Measurements from ENCODE around the gene GID8. TPM values are rescaled to one million over a fixed set of nuclear protein-coding genes. Genes with fewer than 3 reads are reported as not detected.

GID8 gene
- total RNA-seq, 1 donor from 2014 or later = 48.7 TPM

- Histone ChIP-seq H3K4me3 (peak overlapping the region; percentile 21), H3F3A (ENCODE audit: low read depth) (peaks cover 31% of the 10 kb centered on the region), H3K27me3 (no peaks in the 10 kb centered on the region), H3K79me2 (ENCODE audit: low read depth) (peaks cover 100% of the 10 kb centered on the region), H3K36me3 (no peaks in the 10 kb centered on the region), H3K4me1 (peaks cover 47% of the 10 kb centered on the region), H2AFZ (replicated peaks) (no peak overlapping the region), H3K9me3 (ENCODE audit: low read depth) (no peaks in the 10 kb centered on the region), H4K20me1 (ENCODE audit: low read depth) (peaks cover 100% of the 10 kb centered on the region), H3K9ac (no peak overlapping the region), H3K27ac (no peak overlapping the region), H3K4me2 (peak overlapping the region; percentile 71)
- TF ChIP-seq CTCF (IDR thresholded peaks at IDR 0.05) = no peak
- TF ChIP-seq EZH2phosphoT487 (IDR thresholded peaks at IDR 0.05) = no peak
- no peak for TF ChIP-seq EZH2 (IDR thresholded peaks at IDR 0.05)
- peaks cover 24% of the 10 kb centered on the region for H3K36me3 Mint-ChIP-seq
- peaks cover 2% of the 10 kb centered on the region for H3K27me3 Mint-ChIP-seq (ENCODE audit: insufficient read depth, low read depth)
- H3K4me3 Mint-ChIP-seq = no peak overlapping the region
- H3K9me3 Mint-ChIP-seq = no peaks in the 10 kb centered on the region
- no peak overlapping the region for H3K27ac Mint-ChIP-seq
- DNase-seq (ENCODE audit: low spot score) = no peak
- peaks cover 52% of the 10 kb centered on the region for H3K4me1 Mint-ChIP-seq
Observed at GRCh38 chr20:62914436-62914835, 23.5 kb upstream of the GID8 start.

- H4K20me1 ChIP-seq (ENCODE audit: low read depth) = peaks cover 100% of the 10 kb centered on the region
- H3K4me3 ChIP-seq = peak overlapping the region; percentile 21
- H3K27me3 Mint-ChIP-seq (ENCODE audit: insufficient read depth, low read depth) = peaks cover 2% of the 10 kb centered on the region
- peaks cover 53% of the 10 kb centered on the region for H3K4me1 ChIP-seq
- DNase-seq (ENCODE audit: low spot score) = peak; percentile 88
- peaks cover 36% of the 10 kb centered on the region for H3F3A ChIP-seq (ENCODE audit: low read depth)
- H3K9ac ChIP-seq = no peak overlapping the region
- TF ChIP-seq EZH2phosphoT487 (IDR thresholded peaks at IDR 0.05) (no peak), CTCF (IDR thresholded peaks at IDR 0.05) (no peak), EZH2 (IDR thresholded peaks at IDR 0.05) (no peak)
- no peak overlapping the region for H3K27ac ChIP-seq
- no peaks in the 10 kb centered on the region for H3K36me3 ChIP-seq
- H3K36me3 Mint-ChIP-seq = peaks cover 19% of the 10 kb centered on the region
- H3K4me1 Mint-ChIP-seq = peaks cover 58% of the 10 kb centered on the region
- H3K9me3 Mint-ChIP-seq = no peaks in the 10 kb centered on the region
- peaks cover 100% of the 10 kb centered on the region for H3K79me2 ChIP-seq (ENCODE audit: low read depth)
- no peak overlapping the region for H2AFZ ChIP-seq (replicated peaks)
- H3K27ac Mint-ChIP-seq = peak overlapping the region; percentile 84
- no peaks in the 10 kb centered on the region for H3K9me3 ChIP-seq (ENCODE audit: low read depth)
- H3K4me3 Mint-ChIP-seq = peak overlapping the region; percentile 78
- H3K4me2 ChIP-seq = peak overlapping the region; percentile 71
- no peaks in the 10 kb centered on the region for H3K27me3 ChIP-seq
Observed at GRCh38 chr20:62914970-62915457, 22.9 kb upstream of the GID8 start.

GRCh38 chr20:62916703-62917476, 21.1 kb upstream of the GID8 start:
- H3K4me3 ChIP-seq = no peak overlapping the region
- peaks cover 100% of the 10 kb centered on the region for H4K20me1 ChIP-seq (ENCODE audit: low read depth)
- Mint-ChIP-seq H3K9me3 (no peaks in the 10 kb centered on the region), H3K4me1 (peaks cover 70% of the 10 kb centered on the region), H3K27ac (peak overlapping the region; percentile 73), H3K4me3 (no peak overlapping the region), H3K36me3 (peaks cover 5% of the 10 kb centered on the region), H3K27me3 (ENCODE audit: insufficient read depth, low read depth) (peaks cover 2% of the 10 kb centered on the region)
- H3K4me2 ChIP-seq = peak overlapping the region; percentile 43
- H3K9me3 ChIP-seq (ENCODE audit: low read depth) = no peaks in the 10 kb centered on the region
- DNase-seq (ENCODE audit: low spot score) = no peak
- peaks cover 100% of the 10 kb centered on the region for H3K79me2 ChIP-seq (ENCODE audit: low read depth)
- no peak overlapping the region for H2AFZ ChIP-seq (replicated peaks)
- peaks cover 48% of the 10 kb centered on the region for H3F3A ChIP-seq (ENCODE audit: low read depth)
- no peak overlapping the region for H3K9ac ChIP-seq
- H3K27ac ChIP-seq = no peak overlapping the region
- TF ChIP-seq CTCF (IDR thresholded peaks at IDR 0.05) (no peak), EZH2phosphoT487 (IDR thresholded peaks at IDR 0.05) (no peak), EZH2 (IDR thresholded peaks at IDR 0.05) (no peak)
- peaks cover 69% of the 10 kb centered on the region for H3K4me1 ChIP-seq
- no peaks in the 10 kb centered on the region for H3K27me3 ChIP-seq
- no peaks in the 10 kb centered on the region for H3K36me3 ChIP-seq

Measured in neural progenitor cell (in vitro differentiated cells).